ENCODE measurements around the gene UST.

GRCh38 chr6:148822819-148823218 is 76.0 kb downstream of the UST start:
- no peak for TF ChIP-seq REST (IDR thresholded peaks at IDR 0.05; ENCODE audit: borderline replicate concordance)
- no peak for TF ChIP-seq SMC3 (conservative IDR thresholded peaks at IDR 0.05; ENCODE audit: poor library complexity)
